ENCODE measurements around the gene AAK1.
A peak's percentile ranks its signal among the peaks of the same experiment; 100 is the strongest.
"Not testable (repeated sequence)": the region's sequence is repeated elsewhere in the genome, so short reads cannot be mapped to it uniquely, and the experiment has no call there.

Gene AAK1

GRCh38 chr2:69576880-69577279 lies 66.7 kb downstream of the AAK1 start:
- Histone ChIP-seq H3K4me3 (no peak overlapping the region), H3K27ac (no peak overlapping the region)
- DNase-seq (ENCODE audit: low spot score), result no peak
- no peak for TF ChIP-seq CTCF (IDR thresholded peaks at IDR 0.05)

GRCh38 chr2:69575926-69576325 lies 67.6 kb downstream of the AAK1 start:
- Histone ChIP-seq H3K27ac (no peak overlapping the region), H3K4me3 (no peak overlapping the region)
- no peak for DNase-seq (ENCODE audit: low spot score)
- no peak for TF ChIP-seq CTCF (IDR thresholded peaks at IDR 0.05)

- not testable (repeated sequence) for DNase-seq (ENCODE audit: low spot score); H3K4me3 ChIP-seq; H3K27ac ChIP-seq
Observed at GRCh38 chr2:69575371-69575770, 68.2 kb downstream of the AAK1 start.

GRCh38 chr2:69572641-69573040 lies 70.9 kb downstream of the AAK1 start:
- peak overlapping the region; percentile 6 to 45 for H3K27ac ChIP-seq
- no peak for TF ChIP-seq CTCF (IDR thresholded peaks at IDR 0.05)
- peak overlapping the region; percentile 12 for H3K4me3 ChIP-seq
- no peak for DNase-seq (ENCODE audit: low spot score)

- H3K27ac ChIP-seq, result no peak overlapping the region
- DNase-seq (ENCODE audit: low spot score), result no peak
- TF ChIP-seq CTCF (IDR thresholded peaks at IDR 0.05), result no peak
- no peak overlapping the region for H3K4me3 ChIP-seq
Observed at GRCh38 chr2:69571189-69571588, 72.3 kb downstream of the AAK1 start.

GRCh38 chr2:69570474-69570873 lies 73.1 kb downstream of the AAK1 start:
- TF ChIP-seq CTCF (IDR thresholded peaks at IDR 0.05), result no peak
- Histone ChIP-seq H3K4me3 (no peak overlapping the region), H3K27ac (no peak overlapping the region)
- no peak for DNase-seq (ENCODE audit: low spot score)

- no peak overlapping the region for H3K4me3 ChIP-seq
- DNase-seq (ENCODE audit: low spot score), result no peak
- no peak for TF ChIP-seq CTCF (IDR thresholded peaks at IDR 0.05)
- H3K27ac ChIP-seq, result no peak overlapping the region
Observed at GRCh38 chr2:69567909-69568300, 75.6 kb downstream of the AAK1 start.
